Thoracic aorta (tissue), 2 donors: ENCODE results near the gene LBH. TPM values are rescaled to one million over a fixed set of nuclear protein-coding genes. Genes with fewer than 3 reads are reported as not detected.

Source experiments
- ATAC-seq: fragments of 150-250 bp; one replicate; pipeline ENCODE4 v1.8.0; 2017; ENCODE audit warnings: low read depth; ENCODE audit not compliant: insufficient number of reproducible peaks, low FRiP score
- DNase-seq: peaks from one replicate; pipeline ENCODE4 v3.0.0-alpha.2; 2020; ENCODE audit warnings: low spot score
- H3K27ac ChIP-seq, 2 donors: fragments of 200-600 bp; sonication (generic); 1 replicate in 1 of 2; 2 replicates in 1 of 2; pipeline ENCODE4 v1.5.1; 2016; ENCODE audit warnings: mild to moderate bottlenecking in 2 of 2, moderate library complexity in 2 of 2
- H3K27me3 ChIP-seq: fragments of 200-600 bp; sonication (generic); replicated peaks from 2 replicates; pipeline ENCODE4 v1.6.0; 2016; ENCODE audit warnings: mild to moderate bottlenecking; ENCODE audit not compliant: insufficient read depth
- H3K36me3 ChIP-seq: fragments of 200-600 bp; sonication (generic); one replicate; pipeline ENCODE4 v1.5.1; 2016
- H3K4me1 ChIP-seq, 2 donors: fragments of 200-600 bp; sonication (generic); 1 replicate in 1 of 2; 2 replicates in 1 of 2; pipeline versions ENCODE4 v1.5.1 to v1.6.0; 2016; ENCODE audit warnings: low read depth in 2 of 2, mild to moderate bottlenecking in 1 of 2; ENCODE audit not compliant: control insufficient read depth in 1 of 2
- H3K4me3 ChIP-seq: fragments of 200-600 bp; sonication (generic); 2 replicates; pipeline ENCODE4 v1.5.1; 2016; ENCODE audit warnings: mild to moderate bottlenecking
- H3K9me3 ChIP-seq: fragments of 200-600 bp; sonication (generic); 2 replicates; pipeline ENCODE4 v1.5.1; 2016
- total RNA-seq, 2 donors: library from RNA; depleted of rRNA; stranded (reverse); fragments of >200 nt; gene quantifications; one replicate each; pipeline versions ENCODE4 v1.1.0 to v1.2.3, GENCODE V29; 2016
- TF ChIP-seq, protein P1 (sequence below): fragments of 200-600 bp; sonication (generic); IDR thresholded peaks from one replicate; pipeline ENCODE4 v1.5.1; 2019; ENCODE audit warnings: antibody characterized with exemption

LBH gene
- total RNA-seq, 2 donors from 2014 or later: 121 to 210 TPM

DNA sequence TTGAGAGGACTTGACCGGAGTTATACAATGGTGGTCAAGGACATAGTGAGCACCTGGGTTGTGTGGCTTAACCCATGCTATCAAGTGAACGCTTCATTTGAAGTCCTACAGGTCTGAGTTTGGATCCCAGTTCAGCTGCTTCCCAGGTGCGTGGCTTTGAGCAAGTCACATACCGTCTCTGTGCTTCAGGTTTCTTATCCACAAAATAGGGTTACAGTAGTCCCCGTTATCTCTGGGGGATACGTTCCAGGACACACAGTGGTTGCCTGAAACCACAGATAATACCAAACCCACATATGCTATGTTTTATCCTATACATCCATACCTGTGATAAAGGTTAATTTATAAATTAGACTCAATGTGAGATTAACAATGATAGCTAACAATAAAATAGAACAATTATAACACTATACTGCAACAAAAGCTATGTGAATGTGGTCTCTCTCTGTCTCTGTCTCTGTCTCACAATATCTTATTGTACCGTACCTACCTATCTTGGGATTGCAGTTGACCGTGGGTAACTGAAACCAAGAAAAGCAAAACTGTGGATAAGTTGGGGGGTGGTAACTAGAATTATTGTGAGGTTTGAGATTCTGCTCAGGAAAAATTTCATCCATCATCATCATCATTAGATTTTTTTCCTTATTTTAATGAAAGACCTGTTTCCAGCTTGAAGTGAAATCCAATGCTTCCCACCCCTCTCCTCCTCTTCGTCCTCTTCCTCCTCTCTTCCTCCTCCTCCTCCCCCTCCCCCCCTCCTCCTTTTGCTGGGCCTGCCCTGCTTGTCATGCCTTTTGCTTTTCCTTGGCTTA is 22.7 kb downstream of the LBH start:
- Histone ChIP-seq H3K4me1 (peaks cover 37 to 68% of the 10 kb centered on the region in 2 donors), H3K9me3 (no peaks in the 10 kb centered on the region), H3K27ac (peak overlapping the region; percentile 66 to 74), H3K4me3 (no peak overlapping the region), H3K36me3 (peaks cover 25% of the 10 kb centered on the region), H3K27me3 (no peaks in the 10 kb centered on the region)
- TF ChIP-seq, protein P1, sequence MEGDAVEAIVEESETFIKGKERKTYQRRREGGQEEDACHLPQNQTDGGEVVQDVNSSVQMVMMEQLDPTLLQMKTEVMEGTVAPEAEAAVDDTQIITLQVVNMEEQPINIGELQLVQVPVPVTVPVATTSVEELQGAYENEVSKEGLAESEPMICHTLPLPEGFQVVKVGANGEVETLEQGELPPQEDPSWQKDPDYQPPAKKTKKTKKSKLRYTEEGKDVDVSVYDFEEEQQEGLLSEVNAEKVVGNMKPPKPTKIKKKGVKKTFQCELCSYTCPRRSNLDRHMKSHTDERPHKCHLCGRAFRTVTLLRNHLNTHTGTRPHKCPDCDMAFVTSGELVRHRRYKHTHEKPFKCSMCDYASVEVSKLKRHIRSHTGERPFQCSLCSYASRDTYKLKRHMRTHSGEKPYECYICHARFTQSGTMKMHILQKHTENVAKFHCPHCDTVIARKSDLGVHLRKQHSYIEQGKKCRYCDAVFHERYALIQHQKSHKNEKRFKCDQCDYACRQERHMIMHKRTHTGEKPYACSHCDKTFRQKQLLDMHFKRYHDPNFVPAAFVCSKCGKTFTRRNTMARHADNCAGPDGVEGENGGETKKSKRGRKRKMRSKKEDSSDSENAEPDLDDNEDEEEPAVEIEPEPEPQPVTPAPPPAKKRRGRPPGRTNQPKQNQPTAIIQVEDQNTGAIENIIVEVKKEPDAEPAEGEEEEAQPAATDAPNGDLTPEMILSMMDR: no peak
- ATAC-seq (no peak), DNase-seq (no peak)

DNA sequence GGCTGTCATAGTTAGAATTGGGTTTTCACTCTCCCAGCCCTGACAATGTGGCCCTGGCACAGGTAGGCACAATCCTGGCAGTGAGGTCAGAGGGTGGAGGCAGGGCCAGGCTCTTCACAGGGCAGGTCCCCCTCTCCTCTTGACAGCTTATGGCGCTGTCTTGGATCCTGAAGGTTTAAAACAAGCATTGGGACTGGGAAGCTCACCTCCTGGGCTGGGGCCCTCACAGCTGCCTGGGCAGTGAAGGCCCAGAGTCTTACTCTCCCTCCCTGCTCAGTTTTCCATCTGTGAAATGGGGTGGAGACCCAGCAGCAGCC is 23.3 kb downstream of the LBH start:
- H3K9me3 ChIP-seq: no peaks in the 10 kb centered on the region
- no peaks in the 10 kb centered on the region for H3K27me3 ChIP-seq
- no peak overlapping the region for H3K4me3 ChIP-seq
- TF ChIP-seq, protein P1: no peak
- DNase-seq (no peak), ATAC-seq (no peak)
- H3K36me3 ChIP-seq: peaks cover 30% of the 10 kb centered on the region
- H3K4me1 ChIP-seq: peaks cover 31 to 63% of the 10 kb centered on the region in 2 donors
- H3K27ac ChIP-seq: peak overlapping the region; percentile 66 to 74

DNA sequence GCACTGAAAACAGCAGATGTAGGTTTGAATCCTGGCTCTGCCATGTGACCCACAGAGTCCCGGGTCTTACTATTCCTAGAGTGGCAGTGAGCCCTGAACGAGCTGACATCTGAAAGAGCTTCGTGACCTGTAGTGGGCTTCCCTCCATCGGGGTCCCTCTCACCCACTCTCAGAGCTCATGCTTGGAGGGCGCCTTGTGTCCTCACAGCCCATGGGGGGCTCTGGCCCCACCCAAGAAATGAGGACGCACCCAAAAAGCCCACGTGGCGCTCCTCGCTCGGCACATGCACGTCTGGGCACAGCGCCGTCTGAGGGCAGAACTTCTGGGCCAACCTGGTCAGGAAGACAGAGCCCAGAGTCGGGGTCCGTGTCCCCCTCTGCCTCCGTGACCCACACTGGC is 23.7 kb downstream of the LBH start:
- no peaks in the 10 kb centered on the region for H3K9me3 ChIP-seq
- DNase-seq (no peak), ATAC-seq (no peak)
- TF ChIP-seq, protein P1: no peak
- H3K27me3 ChIP-seq: no peaks in the 10 kb centered on the region
- peaks cover 31 to 59% of the 10 kb centered on the region in 2 donors for H3K4me1 ChIP-seq
- peak overlapping the region; percentile 66 to 74 for H3K27ac ChIP-seq
- H3K4me3 ChIP-seq: no peak overlapping the region
- H3K36me3 ChIP-seq: peaks cover 30% of the 10 kb centered on the region

DNA sequence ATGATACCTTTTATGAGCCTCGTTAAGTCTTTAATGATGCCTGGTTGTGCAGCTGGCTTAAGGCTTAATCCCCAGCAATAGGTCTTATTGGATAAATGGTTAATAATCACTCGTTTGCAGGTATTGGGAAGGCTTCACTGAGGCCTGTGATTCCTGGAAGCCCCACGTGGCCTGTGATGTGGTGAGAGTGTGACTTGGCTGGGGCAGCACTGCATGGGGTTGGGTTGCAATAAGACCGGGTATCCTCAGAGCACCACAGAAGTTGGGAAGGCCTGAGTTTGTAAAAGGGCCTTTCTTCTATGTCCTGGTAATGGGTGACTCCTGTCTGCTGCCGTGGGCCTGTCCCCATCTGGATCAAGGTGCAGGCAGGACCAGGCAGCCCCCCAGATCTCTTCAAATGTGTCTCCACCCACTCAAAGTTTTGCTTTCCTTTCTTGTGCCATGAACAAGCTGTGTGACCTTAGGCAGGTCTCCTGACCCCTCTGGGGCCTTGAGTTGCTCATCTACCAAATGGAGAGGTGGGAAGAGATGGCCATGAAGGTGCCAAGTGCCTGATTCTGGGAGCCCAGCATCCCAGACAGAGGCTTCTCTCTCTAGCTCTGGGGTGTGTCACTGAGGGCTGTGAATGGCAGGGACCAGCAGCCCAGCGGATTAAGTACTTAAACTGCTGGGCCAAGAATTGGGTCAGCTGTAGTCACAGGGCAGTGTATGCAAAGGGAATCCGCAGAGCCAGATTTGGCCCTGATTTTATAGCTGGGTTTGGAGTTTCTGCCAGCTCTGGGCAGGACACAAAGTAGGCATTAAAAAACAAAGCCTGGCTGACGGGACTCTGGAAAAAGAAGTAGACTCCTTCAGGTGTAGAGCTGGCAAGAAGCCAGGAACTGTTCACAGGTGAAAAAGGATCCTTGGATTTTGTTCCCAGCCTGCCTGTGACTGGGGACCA is 24.4 kb downstream of the LBH start:
- H3K36me3 ChIP-seq: peaks cover 30% of the 10 kb centered on the region
- DNase-seq: no peak
- TF ChIP-seq, protein P1: no peak
- H3K27ac ChIP-seq: peak overlapping the region; percentile 35 to 66
- H3K27me3 ChIP-seq: no peaks in the 10 kb centered on the region
- peaks cover 31 to 53% of the 10 kb centered on the region in 2 donors for H3K4me1 ChIP-seq
- no peaks in the 10 kb centered on the region for H3K9me3 ChIP-seq
- no peak overlapping the region for H3K4me3 ChIP-seq
- ATAC-seq: no peak
